Astrocyte (in vitro differentiated cells and primary cell): ENCODE data around the gene AP5S1. TPM values are rescaled to one million over a fixed set of nuclear protein-coding genes. Genes with fewer than 3 reads are reported as not detected.

ENCODE experiments used
- DNase-seq: peaks from one replicate; pipeline ENCODE4 v3.0.0-alpha.2; 2010; ENCODE audit warnings: low read depth
- FAIRE-seq: peaks from 2 replicates; lab custom pipeline; 2011; peaks lifted over from hg19 to GRCh38; lab: Jason Lieb, UNC
- H2AFZ ChIP-seq: 2 replicates; pipeline ENCODE4 v1.6.0; 2012; ENCODE audit warnings: low read depth, low read length, inconsistent platforms
- H3K27ac ChIP-seq: 2 replicates; pipeline ENCODE4 v1.5.1; 2011; ENCODE audit warnings: low read depth, low read length, inconsistent platforms
- H3K27me3 ChIP-seq: 2 replicates; pipeline ENCODE4 v1.6.0; 2011; ENCODE audit warnings: low read length, inconsistent platforms; ENCODE audit not compliant: insufficient read depth
- H3K36me3 ChIP-seq: 2 replicates; pipeline ENCODE4 v1.5.1; 2011; ENCODE audit warnings: low read length, inconsistent platforms; ENCODE audit not compliant: insufficient read depth
- H3K4me1 ChIP-seq: 2 replicates; pipeline ENCODE4 v1.5.1; 2011; ENCODE audit warnings: low read length, inconsistent platforms; ENCODE audit not compliant: insufficient read depth
- H3K4me2 ChIP-seq: 2 replicates; pipeline ENCODE4 v1.6.0; 2012; ENCODE audit warnings: low read length, inconsistent platforms
- H3K4me3 ChIP-seq: 2 replicates; pipeline ENCODE4 v1.5.1; 2011; ENCODE audit warnings: low read depth, mild to moderate bottlenecking, low read length, inconsistent platforms; ENCODE audit not compliant: insufficient read depth
- H3K79me2 ChIP-seq: 2 replicates; pipeline ENCODE4 v1.6.0; 2012; ENCODE audit warnings: mild to moderate bottlenecking, low read length, inconsistent platforms; ENCODE audit not compliant: insufficient read depth
- H3K9ac ChIP-seq: 2 replicates; pipeline ENCODE4 v1.6.0; 2012; ENCODE audit warnings: mild to moderate bottlenecking, low read length, inconsistent platforms
- H3K9me3 ChIP-seq: 2 replicates; pipeline ENCODE4 v1.5.1; 2012; ENCODE audit warnings: low read depth, mild to moderate bottlenecking, low read length, inconsistent platforms; ENCODE audit not compliant: insufficient read depth
- H4K20me1 ChIP-seq: 2 replicates; pipeline ENCODE4 v1.6.0; 2012; ENCODE audit warnings: low read length, inconsistent platforms; ENCODE audit not compliant: insufficient read depth
- H3K27ac Mint-ChIP-seq: one replicate; pipeline ENCODE4 v1.8.0; 2021; ENCODE audit warnings: mild to moderate bottlenecking, mixed read lengths; ENCODE audit not compliant: unreplicated experiment
- H3K27me3 Mint-ChIP-seq: one replicate; pipeline ENCODE4 v1.8.0; 2021; ENCODE audit warnings: low read depth, mixed read lengths; ENCODE audit not compliant: unreplicated experiment
- H3K36me3 Mint-ChIP-seq: one replicate; pipeline ENCODE4 v1.8.0; 2021; ENCODE audit warnings: low read depth, mixed read lengths; ENCODE audit not compliant: unreplicated experiment
- H3K4me1 Mint-ChIP-seq: one replicate; pipeline ENCODE4 v1.8.0; 2021; ENCODE audit warnings: low read depth, mixed read lengths; ENCODE audit not compliant: unreplicated experiment
- H3K4me3 Mint-ChIP-seq: one replicate; pipeline ENCODE4 v1.8.0; 2021; ENCODE audit warnings: mild to moderate bottlenecking, moderate library complexity, mixed read lengths; ENCODE audit not compliant: unreplicated experiment
- H3K9me3 Mint-ChIP-seq: one replicate; pipeline ENCODE4 v1.8.0; 2021; ENCODE audit warnings: mild to moderate bottlenecking, mixed read lengths; ENCODE audit not compliant: unreplicated experiment
- CTCF ChIP-seq: IDR thresholded peaks from 2 replicates; pipeline ENCODE4 v1.5.1; 2011; ENCODE audit warnings: low read depth, mild to moderate bottlenecking, inconsistent platforms, low read length, moderate library complexity; ENCODE audit not compliant: insufficient read depth
- EZH2 ChIP-seq: IDR thresholded peaks from 2 replicates; pipeline ENCODE4 v1.6.1; 2012; ENCODE audit warnings: mild to moderate bottlenecking, low read length, inconsistent platforms; ENCODE audit not compliant: insufficient read depth
- total RNA-seq: library from RNA; stranded (reverse); gene quantifications from 2 replicates; pipeline ENCODE4 v1.2.1, GENCODE V29; 2021

The AP5S1 gene
- total RNA-seq, 1 donor from 2014 or later, result 12.6 TPM

GRCh38 chr20:3869839-3870634 is 49.7 kb downstream of the AP5S1 start:
- Histone ChIP-seq H3K27ac (no peak overlapping the region), H3K9me3 (no peaks in the 10 kb centered on the region), H3K4me3 (no peak overlapping the region), H3K9ac (no peak overlapping the region), H3K4me2 (no peak overlapping the region), H2AFZ (no peak overlapping the region), H3K79me2 (no peaks in the 10 kb centered on the region), H3K4me1 (no peaks in the 10 kb centered on the region), H4K20me1 (peaks cover 28% of the 10 kb centered on the region), H3K36me3 (peaks cover 13% of the 10 kb centered on the region), H3K27me3 (no peaks in the 10 kb centered on the region)
- TF ChIP-seq CTCF (no peak), EZH2 (no peak)
- Mint-ChIP-seq H3K9me3 (no peaks in the 10 kb centered on the region), H3K36me3 (peaks cover 26% of the 10 kb centered on the region), H3K4me3 (no peak overlapping the region), H3K27ac (no peak overlapping the region), H3K27me3 (no peaks in the 10 kb centered on the region), H3K4me1 (peaks cover 9% of the 10 kb centered on the region)
- no peak for FAIRE-seq
- no peak for DNase-seq

- no peaks in the 10 kb centered on the region for H3K4me1 ChIP-seq
- H3K4me3 ChIP-seq, result no peak overlapping the region
- H3K36me3 Mint-ChIP-seq, result peaks cover 33% of the 10 kb centered on the region
- no peaks in the 10 kb centered on the region for H3K9me3 Mint-ChIP-seq
- H3K36me3 ChIP-seq, result peaks cover 13% of the 10 kb centered on the region
- H3K9ac ChIP-seq, result no peak overlapping the region
- no peaks in the 10 kb centered on the region for H3K9me3 ChIP-seq
- TF ChIP-seq CTCF (no peak), EZH2 (no peak)
- no peaks in the 10 kb centered on the region for H3K27me3 ChIP-seq
- H4K20me1 ChIP-seq, result peaks cover 29% of the 10 kb centered on the region
- no peak overlapping the region for H3K27ac ChIP-seq
- FAIRE-seq, result no peak
- no peak for DNase-seq
- H3K27ac Mint-ChIP-seq, result no peak overlapping the region
- H3K79me2 ChIP-seq, result no peaks in the 10 kb centered on the region
- H3K27me3 Mint-ChIP-seq, result no peaks in the 10 kb centered on the region
- H3K4me3 Mint-ChIP-seq, result no peak overlapping the region
- no peak overlapping the region for H2AFZ ChIP-seq
- H3K4me2 ChIP-seq, result no peak overlapping the region
- H3K4me1 Mint-ChIP-seq, result peaks cover 9% of the 10 kb centered on the region
Observed at GRCh38 chr20:3871550-3872265, 51.4 kb downstream of the AP5S1 start.

- FAIRE-seq, result no peak
Observed at GRCh38 chr20:3873507-3873906, 53.2 kb downstream of the AP5S1 start.

More at GRCh38 chr20:3873507-3873906, 53.2 kb downstream of the AP5S1 start:
- Histone ChIP-seq H3K27me3 (no peaks in the 10 kb centered on the region), H3K27ac (no peak overlapping the region), H3K79me2 (no peaks in the 10 kb centered on the region), H3K9me3 (no peaks in the 10 kb centered on the region), H3K4me3 (no peak overlapping the region), H3K36me3 (peaks cover 10% of the 10 kb centered on the region), H3K4me1 (peaks cover 3% of the 10 kb centered on the region), H3K9ac (no peak overlapping the region), H3K4me2 (no peak overlapping the region), H2AFZ (no peak overlapping the region), H4K20me1 (peaks cover 30% of the 10 kb centered on the region)
- Mint-ChIP-seq H3K36me3 (peaks cover 29% of the 10 kb centered on the region), H3K4me1 (peaks cover 11% of the 10 kb centered on the region), H3K27me3 (no peaks in the 10 kb centered on the region), H3K9me3 (no peaks in the 10 kb centered on the region), H3K4me3 (no peak overlapping the region), H3K27ac (no peak overlapping the region)
- TF ChIP-seq CTCF (no peak), EZH2 (no peak)
- DNase-seq, result no peak
